HG03378 (cell line): ENCODE data around the gene DNAAF9.

Experiments used
- ATAC-seq: cut with Tn5 transposase; IDR thresholded peaks from one replicate; pipeline ENCODE4 v1.9.1; 2021; ENCODE audit warnings: mild to moderate bottlenecking, moderate library complexity; ENCODE audit not compliant: unreplicated experiment

The DNAAF9 gene

DNA sequence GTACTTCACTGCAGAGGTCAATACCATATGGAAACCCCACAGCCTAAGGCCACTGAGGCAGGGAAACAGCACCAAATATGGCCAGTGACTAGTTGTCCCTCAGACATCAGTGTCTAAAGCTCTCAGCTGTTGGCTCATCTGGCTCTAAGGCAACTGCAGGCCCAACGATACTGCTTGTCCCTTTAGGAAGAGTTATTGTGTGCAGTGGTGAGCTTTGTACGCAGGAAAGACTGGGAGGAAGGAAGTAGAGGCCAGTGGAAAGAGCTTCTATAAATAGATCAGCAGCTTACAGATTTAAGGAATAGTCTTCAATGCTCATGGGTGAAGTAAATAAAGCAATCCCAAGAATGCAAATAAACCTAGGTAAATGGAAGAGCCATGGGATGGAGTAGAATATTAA, 29.3 kb downstream of the DNAAF9 start:
- no peak for ATAC-seq

DNA sequence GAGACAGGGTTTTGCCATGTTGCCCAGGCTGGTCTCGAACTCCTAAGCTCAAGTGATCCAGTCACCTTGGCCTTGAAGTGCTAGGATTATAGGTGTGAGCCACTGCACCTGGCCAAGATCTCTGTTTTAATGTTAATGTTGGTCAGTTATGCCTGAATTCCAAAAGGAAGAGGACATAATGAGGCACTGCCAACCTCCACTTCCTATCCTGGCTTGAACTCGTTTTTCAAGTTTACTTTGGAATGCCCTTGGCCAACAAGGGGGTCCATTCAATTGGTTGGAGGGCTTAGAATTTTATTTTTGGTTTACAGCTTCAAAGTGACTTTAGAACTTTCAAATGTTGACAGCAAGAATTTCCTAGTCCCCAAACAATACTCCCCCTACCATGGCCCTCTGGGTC, 29.8 kb downstream of the DNAAF9 start:
- ATAC-seq: no peak

GRCh38 chr20:3374296-3374695, 33.2 kb downstream of the DNAAF9 start:
- no peak for ATAC-seq

DNA sequence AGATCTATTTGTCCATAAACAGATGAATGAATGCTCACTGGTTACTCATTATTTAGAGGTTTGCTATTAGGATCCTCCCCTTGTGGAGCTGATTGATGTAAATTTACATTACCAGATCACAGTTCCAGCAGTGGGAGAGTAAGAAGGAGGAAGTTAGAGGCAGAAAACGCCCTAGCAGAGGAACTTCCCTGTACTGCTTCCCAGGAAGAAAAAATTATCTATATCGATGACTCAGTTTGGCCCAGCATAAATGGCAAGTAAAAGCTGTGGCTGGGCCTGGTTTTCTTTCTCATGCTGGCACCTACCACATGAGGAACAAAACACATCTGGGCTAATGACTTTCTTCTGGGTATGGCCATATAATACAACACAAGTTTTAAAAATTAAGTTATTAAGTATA, 35.7 kb downstream of the DNAAF9 start:
- ATAC-seq: no peak

DNA sequence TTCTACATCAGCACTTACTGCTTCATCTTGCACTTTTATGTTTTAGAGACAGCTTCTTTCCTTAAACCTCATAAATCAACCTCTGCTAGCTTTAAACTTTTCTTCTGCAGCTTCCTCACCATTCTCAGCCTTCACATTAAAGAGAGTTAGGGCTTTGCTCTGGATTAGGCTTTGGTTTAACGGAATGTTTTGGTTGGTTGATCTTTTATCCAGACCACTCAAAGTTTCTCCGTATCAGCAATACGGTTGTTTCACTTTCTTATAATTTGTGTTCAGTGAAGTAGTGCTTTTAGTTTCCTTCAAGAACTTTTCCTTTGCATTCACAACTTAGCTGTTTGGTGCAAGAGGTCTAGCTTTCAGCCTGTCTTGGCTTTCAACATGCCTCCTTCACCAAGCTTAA, 40.4 kb downstream of the DNAAF9 start:
- no peak for ATAC-seq

- ATAC-seq: no peak
These were observed 43.0 kb downstream of the DNAAF9 start for GRCh38 chr20:3364323-3365013.

- ATAC-seq: no peak
These were observed 46.7 kb downstream of the DNAAF9 start for GRCh38 chr20:3360752-3361151.

GRCh38 chr20:3358676-3359340, 48.7 kb downstream of the DNAAF9 start:
- ATAC-seq: no peak
